NCI-H2227 treated with DMSO at 0.1 percent for 48 hours (cell line): Measurements from ENCODE around the gene KIF22.
"Not testable (repeated sequence)": the region's sequence is repeated elsewhere in the genome, so short reads cannot be mapped to it uniquely, and the experiment has no call there.

Source experiments
- DNase-seq: peaks from one replicate; lab custom pipeline; 2025; lab: John Stamatoyannopoulos, UW

KIF22 gene

GRCh38 chr16:29790183-29790948, at the start of gene KIF22:
KIF22 (plus strand) TSS chr16:29790751; CDS start chr16:29790760, 9 bp downstream.
- peak; percentile 99 for DNase-seq

GRCh38 chr16:29742683-29743275, 47.8 kb upstream of the KIF22 start:
- no peak for DNase-seq

- DNase-seq = no peak
Measured at GRCh38 chr16:29743475-29743826, 47.1 kb upstream of the KIF22 start.

GRCh38 chr16:29743827-29744531, 46.6 kb upstream of the KIF22 start:
- DNase-seq = no peak

- no peak for DNase-seq
Measured at GRCh38 chr16:29744541-29745101, 45.9 kb upstream of the KIF22 start.

GRCh38 chr16:29745121-29745852, 45.3 kb upstream of the KIF22 start:
- DNase-seq = no peak

GRCh38 chr16:29745853-29746345, 44.7 kb upstream of the KIF22 start, which contains the start of gene C16orf54:
C16orf54 (minus strand) TSS chr16:29745990; CDS start chr16:29744951, 1,039 bp downstream.
- DNase-seq = no peak

GRCh38 chr16:29746518-29746917, 44.0 kb upstream of the KIF22 start:
- DNase-seq = not testable (repeated sequence)

GRCh38 chr16:29747947-29748759, 42.4 kb upstream of the KIF22 start:
- no peak for DNase-seq

- DNase-seq = not testable (repeated sequence)
Measured at GRCh38 chr16:29748760-29749149, 41.8 kb upstream of the KIF22 start.

- no peak for DNase-seq
Measured at GRCh38 chr16:29753516-29753915, 37.0 kb upstream of the KIF22 start.

- no peak for DNase-seq
Measured at GRCh38 chr16:29756654-29757053, 33.9 kb upstream of the KIF22 start.

- DNase-seq = not testable (repeated sequence)
Measured at GRCh38 chr16:29757086-29757485, 33.5 kb upstream of the KIF22 start.

GRCh38 chr16:29757950-29758466, 32.5 kb upstream of the KIF22 start:
- no peak for DNase-seq

GRCh38 chr16:29760567-29761279, 29.8 kb upstream of the KIF22 start:
- DNase-seq = no peak

GRCh38 chr16:29761280-29761651, 29.3 kb upstream of the KIF22 start:
- DNase-seq = not testable (repeated sequence)

- no peak for DNase-seq
Measured at GRCh38 chr16:29761882-29762281, 28.7 kb upstream of the KIF22 start.

- DNase-seq = no peak
Measured at GRCh38 chr16:29763326-29763725, 27.2 kb upstream of the KIF22 start.

GRCh38 chr16:29765167-29766032, 25.2 kb upstream of the KIF22 start:
- no peak for DNase-seq
